ENCODE results near the gene ADRA2A. TPM values are rescaled to one million over a fixed set of nuclear protein-coding genes. Genes with fewer than 3 reads are reported as not detected.
A peak's percentile ranks its signal among the peaks of the same experiment; 100 is the strongest.

Gene ADRA2A
- total RNA-seq, 3 donors from 2014 or later = 7.8 to 18.4 (median 14.9) TPM

- intact Hi-C loops (cut with DNase I; ENCODE audit: low total_unique reads) = no loop called here
- Histone ChIP-seq H3K9me3 (no peaks in the 10 kb centered on the region), H3K4me3 (no peak overlapping the region), H3K27ac (no peak overlapping the region), H3K4me1 (no peaks in the 10 kb centered on the region), H3K36me3 (no peaks in the 10 kb centered on the region), H3K27me3 (no peaks in the 10 kb centered on the region)
- TF ChIP-seq POLR2A (IDR thresholded peaks at IDR 0.05) = no peak
- no peak for TF ChIP-seq POLR2AphosphoS5 (IDR thresholded peaks at IDR 0.05)
- no peak for TF ChIP-seq CTCF (IDR thresholded peaks at IDR 0.05)
- DNase-seq (ENCODE audit: low spot score in 2 of 2) = no peak
Observed at GRCh38 chr10:111091833-111092232, 15.0 kb downstream of the ADRA2A start.

- H3K27ac ChIP-seq = no peak overlapping the region
- H3K9me3 ChIP-seq = no peaks in the 10 kb centered on the region
- intact Hi-C loops (cut with DNase I; ENCODE audit: low total_unique reads) = no loop called here
- no peak for DNase-seq (ENCODE audit: low spot score in 2 of 2)
- TF ChIP-seq CTCF (IDR thresholded peaks at IDR 0.05) (no peak), POLR2A (IDR thresholded peaks at IDR 0.05) (no peak), POLR2AphosphoS5 (IDR thresholded peaks at IDR 0.05) (no peak)
- H3K4me3 ChIP-seq = no peak overlapping the region
- H3K27me3 ChIP-seq = no peaks in the 10 kb centered on the region
- H3K36me3 ChIP-seq = no peaks in the 10 kb centered on the region
- H3K4me1 ChIP-seq = no peaks in the 10 kb centered on the region
Observed at GRCh38 chr10:111093741-111094380, 17.0 kb downstream of the ADRA2A start.

GRCh38 chr10:111098679-111099437 lies 22.0 kb downstream of the ADRA2A start:
- Histone ChIP-seq H3K9me3 (no peaks in the 10 kb centered on the region), H3K27ac (no peak overlapping the region), H3K4me3 (no peak overlapping the region), H3K4me1 (no peaks in the 10 kb centered on the region), H3K27me3 (no peaks in the 10 kb centered on the region), H3K36me3 (no peaks in the 10 kb centered on the region)
- intact Hi-C loops (cut with DNase I; ENCODE audit: low total_unique reads) = no loop called here
- TF ChIP-seq POLR2AphosphoS5 (IDR thresholded peaks at IDR 0.05) = no peak
- DNase-seq (ENCODE audit: low spot score in 2 of 2) = no peak

GRCh38 chr10:111100198-111100597 lies 23.4 kb downstream of the ADRA2A start:
- Histone ChIP-seq H3K27ac (no peak overlapping the region), H3K27me3 (no peaks in the 10 kb centered on the region), H3K36me3 (no peaks in the 10 kb centered on the region), H3K4me3 (no peak overlapping the region), H3K4me1 (no peaks in the 10 kb centered on the region), H3K9me3 (no peaks in the 10 kb centered on the region)
- TF ChIP-seq POLR2AphosphoS5 (IDR thresholded peaks at IDR 0.05) = no peak
- no peak for TF ChIP-seq POLR2A (IDR thresholded peaks at IDR 0.05)
- TF ChIP-seq CTCF (IDR thresholded peaks at IDR 0.05) = no peak
- intact Hi-C loops (cut with DNase I; ENCODE audit: low total_unique reads) = no loop called here
- no peak for DNase-seq (ENCODE audit: low spot score in 2 of 2)

GRCh38 chr10:111101796-111102195 lies 25.0 kb downstream of the ADRA2A start:
- Histone ChIP-seq H3K27me3 (no peaks in the 10 kb centered on the region), H3K4me1 (no peaks in the 10 kb centered on the region), H3K4me3 (no peak overlapping the region), H3K27ac (peak overlapping the region in 1 of 2 donors; percentile 0), H3K36me3 (no peaks in the 10 kb centered on the region), H3K9me3 (no peaks in the 10 kb centered on the region)
- intact Hi-C loops (cut with DNase I; ENCODE audit: low total_unique reads) = no loop called here
- no peak for DNase-seq (ENCODE audit: low spot score in 2 of 2)
- TF ChIP-seq POLR2AphosphoS5 (IDR thresholded peaks at IDR 0.05) (no peak), CTCF (IDR thresholded peaks at IDR 0.05) (no peak), POLR2A (IDR thresholded peaks at IDR 0.05) (no peak)
